H9 (cell line): Measurements from ENCODE around the gene GFM1. TPM values are rescaled to one million over a fixed set of nuclear protein-coding genes. Genes with fewer than 3 reads are reported as not detected.

ENCODE experiments used
- DNase-seq: peaks from one replicate; pipeline ENCODE4 v3.0.0-alpha.2; 2017
- H2AFZ ChIP-seq: one replicate; pipeline ENCODE4 v1.6.1; 2013; ENCODE audit warnings: mild to moderate bottlenecking, low read length, control low read depth, moderate library complexity
- H2AK5ac ChIP-seq: 2 replicates; pipeline ENCODE4 v1.6.1; 2013; ENCODE audit warnings: low read length, control low read depth, mixed read lengths; ENCODE audit not compliant: insufficient read length
- H2BK120ac ChIP-seq: one replicate; pipeline ENCODE4 v1.6.1; 2013; ENCODE audit warnings: low read depth, mild to moderate bottlenecking, low read length, control low read depth, inconsistent platforms; ENCODE audit not compliant: poor library complexity, severe bottlenecking
- H2BK12ac ChIP-seq: 2 replicates; pipeline ENCODE4 v1.6.1; 2013; ENCODE audit warnings: low read length, control low read depth, mixed read lengths, low read depth; ENCODE audit not compliant: insufficient read length
- H2BK15ac ChIP-seq: 2 replicates; pipeline ENCODE4 v1.6.1; 2013; ENCODE audit warnings: low read depth, low read length, control low read depth
- H2BK20ac ChIP-seq: one replicate; pipeline ENCODE4 v1.6.1; 2013; ENCODE audit warnings: low read depth, mild to moderate bottlenecking, low read length, control low read depth, inconsistent platforms; ENCODE audit not compliant: poor library complexity, severe bottlenecking
- H2BK5ac ChIP-seq: 2 replicates; pipeline ENCODE4 v1.6.1; 2013; ENCODE audit warnings: low read length, control low read depth, mixed read lengths; ENCODE audit not compliant: insufficient read length
- H3K14ac ChIP-seq: 2 replicates; pipeline ENCODE4 v1.6.1; 2013; ENCODE audit warnings: low read length, control low read depth; ENCODE audit not compliant: insufficient read depth
- H3K18ac ChIP-seq: 2 replicates; pipeline ENCODE4 v1.6.1; 2013; ENCODE audit warnings: low read depth, mild to moderate bottlenecking, mixed read lengths, low read length, control low read depth; ENCODE audit not compliant: insufficient read length
- H3K23ac ChIP-seq: 2 replicates; pipeline ENCODE4 v1.6.1; 2013; ENCODE audit warnings: low read length, control low read depth, mixed read lengths, low read depth; ENCODE audit not compliant: insufficient read length
- H3K23me2 ChIP-seq: 2 replicates; pipeline ENCODE4 v1.6.1; 2013; ENCODE audit warnings: low read depth, mild to moderate bottlenecking, mixed read lengths, low read length, control low read depth; ENCODE audit not compliant: insufficient read length, poor library complexity, severe bottlenecking
- H3K27ac ChIP-seq: 2 replicates; pipeline ENCODE4 v1.5.1; 2013; ENCODE audit warnings: low read length, control low read depth, mixed read lengths, low read depth; ENCODE audit not compliant: insufficient read length
- H3K27me3 ChIP-seq: 2 replicates; pipeline ENCODE4 v1.6.1; 2013; ENCODE audit warnings: low read length, control low read depth, inconsistent platforms; ENCODE audit not compliant: insufficient read depth
- H3K4ac ChIP-seq: 2 replicates; pipeline ENCODE4 v1.6.1; 2013; ENCODE audit warnings: low read depth, mild to moderate bottlenecking, control low read depth, inconsistent platforms, low read length, moderate library complexity
- H3K4me1 ChIP-seq: 2 replicates; pipeline ENCODE4 v1.6.1; 2013; ENCODE audit warnings: low read length, control low read depth, inconsistent platforms; ENCODE audit not compliant: insufficient read depth
- H3K4me2 ChIP-seq: 2 replicates; pipeline ENCODE4 v1.6.1; 2013; ENCODE audit warnings: low read length, control low read depth, mixed read lengths; ENCODE audit not compliant: insufficient read length, insufficient read depth
- H3K56ac ChIP-seq: 2 replicates; pipeline ENCODE4 v1.6.1; 2013; ENCODE audit warnings: low read depth, mild to moderate bottlenecking, mixed read lengths, low read length, control low read depth; ENCODE audit not compliant: insufficient read length
- H3K79me1 ChIP-seq: 2 replicates; pipeline ENCODE4 v1.6.1; 2013; ENCODE audit warnings: low read depth, mild to moderate bottlenecking, moderate library complexity, low read length, control low read depth, inconsistent platforms; ENCODE audit not compliant: insufficient read depth, poor library complexity, severe bottlenecking
- H3K79me2 ChIP-seq: 2 replicates; pipeline ENCODE4 v1.6.1; 2013; ENCODE audit warnings: low read length, control low read depth, inconsistent platforms; ENCODE audit not compliant: insufficient read depth
- H3K9ac ChIP-seq: 2 replicates; pipeline ENCODE4 v1.6.1; 2013; ENCODE audit warnings: low read length, control low read depth, mixed read lengths; ENCODE audit not compliant: insufficient read length; ENCODE audit errors: extremely low read depth
- H3K9me3 ChIP-seq: one replicate; pipeline ENCODE4 v1.6.1; 2013; ENCODE audit warnings: low read depth, low read length, inconsistent platforms; ENCODE audit not compliant: control insufficient read depth
- H3T11ph ChIP-seq: one replicate; pipeline ENCODE4 v1.6.1; 2013; ENCODE audit warnings: mild to moderate bottlenecking, low read length, control low read depth, inconsistent platforms
- H4K20me1 ChIP-seq: one replicate; pipeline ENCODE4 v1.6.1; 2013; ENCODE audit not compliant: control insufficient read depth, insufficient read length, insufficient read depth
- H4K5ac ChIP-seq: 2 replicates; pipeline ENCODE4 v1.6.1; 2013; ENCODE audit warnings: low read depth, mild to moderate bottlenecking, mixed read lengths, low read length, control low read depth; ENCODE audit not compliant: insufficient read length
- H4K8ac ChIP-seq: replicated peaks from 2 replicates; pipeline ENCODE4 v1.6.1; 2013; ENCODE audit warnings: low read length, control low read depth, mixed read lengths, low read depth; ENCODE audit not compliant: insufficient read length
- H4K91ac ChIP-seq: 2 replicates; pipeline ENCODE4 v1.6.1; 2013; ENCODE audit warnings: low read depth, mild to moderate bottlenecking, moderate library complexity, mixed read lengths, low read length, control low read depth; ENCODE audit not compliant: insufficient read length
- H3K27ac Mint-ChIP-seq, 3 experiments: 2 replicates in 2 of 3; 3 replicates in 1 of 3; pipeline ENCODE4 v1.8.0; 2020 to 2021; ENCODE audit warnings: mixed read lengths in 3 of 3, mild to moderate bottlenecking in 1 of 3, moderate library complexity in 1 of 3
- H3K27me3 Mint-ChIP-seq: 2 replicates; pipeline ENCODE4 v1.8.0; 2021; ENCODE audit warnings: low read depth, mild to moderate bottlenecking, moderate library complexity, mixed read lengths
- H3K36me3 Mint-ChIP-seq, 3 experiments: 2 replicates in 2 of 3; 3 replicates in 1 of 3; pipeline ENCODE4 v1.8.0; 2020 to 2021; ENCODE audit warnings: low read depth in 3 of 3, mixed read lengths in 3 of 3; ENCODE audit not compliant: insufficient read depth in 1 of 3
- H3K4me1 Mint-ChIP-seq, 2 experiments: 2 replicates each; pipeline ENCODE4 v1.8.0; 2020; ENCODE audit warnings: mixed read lengths in 2 of 2
- H3K4me3 Mint-ChIP-seq, 2 experiments: 2 replicates in 1 of 2; 3 replicates in 1 of 2; pipeline ENCODE4 v1.8.0; 2020 to 2021; ENCODE audit warnings: mild to moderate bottlenecking in 2 of 2, mixed read lengths in 2 of 2, moderate library complexity in 1 of 2
- H3K9me3 Mint-ChIP-seq, 2 experiments: 2 replicates in 1 of 2; 3 replicates in 1 of 2; pipeline ENCODE4 v1.8.0; 2020; ENCODE audit warnings: mild to moderate bottlenecking in 2 of 2, mixed read lengths in 2 of 2, moderate library complexity in 1 of 2
- CTCF ChIP-seq: fragments of 200-600 bp; sonication (generic); conservative IDR thresholded peaks from 3 replicates; pipeline ENCODE4 v1.8.0; 2021; ENCODE audit warnings: antibody characterized with exemption, mild to moderate bottlenecking
- WGBS: extraction: QIAGEN DNeasy Blood & Tissue Kit; methylation state at CpG from one replicate; pipeline ENCODE4 v1.1.7; 2013; ENCODE audit warnings: missing lambda C conversion rate, low lambda C conversion rate, mixed read lengths; ENCODE audit not compliant: insufficient read length; ENCODE audit errors: extremely low coverage; 5-methylcytosine and 5-hydroxymethylcytosine counted together
- total RNA-seq: library from RNA; stranded (reverse); gene quantifications from 2 replicates; pipeline ENCODE4 v1.2.1, GENCODE V29; 2021

Gene GFM1
- total RNA-seq, 1 experiment from 2014 or later = 47.1 TPM

GRCh38 chr3:158683230-158683962, 39.1 kb downstream of the GFM1 start:
- no peak overlapping the region for H3K27ac ChIP-seq

More at GRCh38 chr3:158683230-158683962, 39.1 kb downstream of the GFM1 start:
- Histone ChIP-seq H2AFZ (no peak overlapping the region), H3K23ac (no peak overlapping the region), H3K27me3 (no peaks in the 10 kb centered on the region), H2BK120ac (no peak overlapping the region), H3K4ac (no peak overlapping the region), H2BK15ac (no peak overlapping the region), H3T11ph (no peak overlapping the region), H4K8ac (no peak overlapping the region), H4K5ac (no peak overlapping the region), H3K56ac (no peak overlapping the region), H2BK20ac (no peak overlapping the region), H3K9ac (no peak overlapping the region), H3K79me1 (no peaks in the 10 kb centered on the region), H2AK5ac (no peak overlapping the region), H3K14ac (no peak overlapping the region), H3K4me2 (no peak overlapping the region), H2BK12ac (no peak overlapping the region), H3K18ac (no peak overlapping the region), H4K20me1 (no peaks in the 10 kb centered on the region), H3K23me2 (no peaks in the 10 kb centered on the region), H3K9me3 (no peaks in the 10 kb centered on the region), H4K91ac (no peak overlapping the region), H3K4me1 (no peaks in the 10 kb centered on the region), H3K79me2 (no peaks in the 10 kb centered on the region), H2BK5ac (no peak overlapping the region)
- TF ChIP-seq CTCF = no peak
- H3K27me3 Mint-ChIP-seq = no peaks in the 10 kb centered on the region
- DNase-seq = no peak
- H3K36me3 Mint-ChIP-seq = peaks cover 0 to 4% (median 0%) of the 10 kb centered on the region in 3 experiments; a peak in 1 of 7 replicates
- no CpG with 5 or more reads among the region's 5 CpGs for WGBS
- H3K9me3 Mint-ChIP-seq = no peaks in the 10 kb centered on the region
- H3K4me3 Mint-ChIP-seq = no peak overlapping the region
- H3K27ac Mint-ChIP-seq = no peak overlapping the region
- H3K4me1 Mint-ChIP-seq = no peaks in the 10 kb centered on the region
